Lower leg skin (tissue), 4 donors: ENCODE results near the gene SSTR3. TPM values are rescaled to one million over a fixed set of nuclear protein-coding genes. Genes with fewer than 3 reads are reported as not detected.

Experiments
- DNase-seq, 2 donors: peaks; one replicate each; pipeline ENCODE4 v3.0.0-alpha.2; 2019; ENCODE audit warnings: low spot score in 2 of 2
- H3K4me3 ChIP-seq: fragments of 200-600 bp; sonication (generic); 2 replicates; pipeline ENCODE4 v1.5.1; 2017; ENCODE audit warnings: mild to moderate bottlenecking, low read depth; ENCODE audit not compliant: poor library complexity, severe bottlenecking
- POLR2A ChIP-seq, 2 donors: fragments of 450-650 bp; IDR thresholded peaks; one replicate each; pipeline ENCODE4 v1.6.1; 2016 to 2017; ENCODE audit warnings: antibody characterized with exemption in 2 of 2, mild to moderate bottlenecking in 1 of 2, moderate library complexity in 1 of 2
- WGBS, 2 donors: methylation state at CpG; one replicate each; pipeline ENCODE4 v1.1.5; 2018; 5-methylcytosine and 5-hydroxymethylcytosine counted together
- intact Hi-C: fragments of 100-400 bp; cut with DNase I; formaldehyde crosslinking; loops from one replicate; pipeline ENCODE4 v1.15.0; 2023; ENCODE audit warnings: low total_unique reads
- total RNA-seq, 4 donors: library from RNA; depleted of rRNA; stranded (reverse); fragments of >200 nt; gene quantifications; one replicate each; pipeline ENCODE4 v1.1.0, GENCODE V29; 2016
- TF ChIP-seq, protein P1 (sequence below), 3 donors: fragments of 450-650 bp; IDR thresholded peaks; one replicate each; pipeline ENCODE4 v1.5.1; 2016; ENCODE audit warnings: antibody characterized with exemption in 3 of 3, mild to moderate bottlenecking in 3 of 3, moderate library complexity in 2 of 3

SSTR3 gene
- total RNA-seq, 4 donors from 2014 or later: not detected

- no peak for TF ChIP-seq POLR2A (IDR thresholded peaks at IDR 0.05)
- TF ChIP-seq, protein P1, sequence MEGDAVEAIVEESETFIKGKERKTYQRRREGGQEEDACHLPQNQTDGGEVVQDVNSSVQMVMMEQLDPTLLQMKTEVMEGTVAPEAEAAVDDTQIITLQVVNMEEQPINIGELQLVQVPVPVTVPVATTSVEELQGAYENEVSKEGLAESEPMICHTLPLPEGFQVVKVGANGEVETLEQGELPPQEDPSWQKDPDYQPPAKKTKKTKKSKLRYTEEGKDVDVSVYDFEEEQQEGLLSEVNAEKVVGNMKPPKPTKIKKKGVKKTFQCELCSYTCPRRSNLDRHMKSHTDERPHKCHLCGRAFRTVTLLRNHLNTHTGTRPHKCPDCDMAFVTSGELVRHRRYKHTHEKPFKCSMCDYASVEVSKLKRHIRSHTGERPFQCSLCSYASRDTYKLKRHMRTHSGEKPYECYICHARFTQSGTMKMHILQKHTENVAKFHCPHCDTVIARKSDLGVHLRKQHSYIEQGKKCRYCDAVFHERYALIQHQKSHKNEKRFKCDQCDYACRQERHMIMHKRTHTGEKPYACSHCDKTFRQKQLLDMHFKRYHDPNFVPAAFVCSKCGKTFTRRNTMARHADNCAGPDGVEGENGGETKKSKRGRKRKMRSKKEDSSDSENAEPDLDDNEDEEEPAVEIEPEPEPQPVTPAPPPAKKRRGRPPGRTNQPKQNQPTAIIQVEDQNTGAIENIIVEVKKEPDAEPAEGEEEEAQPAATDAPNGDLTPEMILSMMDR (IDR thresholded peaks at IDR 0.05): no peak
- no peak for DNase-seq
- WGBS, 2 donors: 82% methylated on average over 10 to 11 of the region's 11 CpGs
- intact Hi-C loops: no loop called here
- H3K4me3 ChIP-seq: no peak overlapping the region
Observed at GRCh38 chr22:37240240-37240940, 28.1 kb upstream of the SSTR3 start.

GRCh38 chr22:37239336-37240239 is 27.3 kb upstream of the SSTR3 start:
- no peak for DNase-seq
- no peak for TF ChIP-seq POLR2A (IDR thresholded peaks at IDR 0.05)
- TF ChIP-seq, protein P1 (IDR thresholded peaks at IDR 0.05): no peak
- H3K4me3 ChIP-seq: no peak overlapping the region
- 73 to 80% methylated on average over 8 to 10 of the region's 10 CpGs for WGBS, 2 donors
- intact Hi-C loops: no loop called here

DNA sequence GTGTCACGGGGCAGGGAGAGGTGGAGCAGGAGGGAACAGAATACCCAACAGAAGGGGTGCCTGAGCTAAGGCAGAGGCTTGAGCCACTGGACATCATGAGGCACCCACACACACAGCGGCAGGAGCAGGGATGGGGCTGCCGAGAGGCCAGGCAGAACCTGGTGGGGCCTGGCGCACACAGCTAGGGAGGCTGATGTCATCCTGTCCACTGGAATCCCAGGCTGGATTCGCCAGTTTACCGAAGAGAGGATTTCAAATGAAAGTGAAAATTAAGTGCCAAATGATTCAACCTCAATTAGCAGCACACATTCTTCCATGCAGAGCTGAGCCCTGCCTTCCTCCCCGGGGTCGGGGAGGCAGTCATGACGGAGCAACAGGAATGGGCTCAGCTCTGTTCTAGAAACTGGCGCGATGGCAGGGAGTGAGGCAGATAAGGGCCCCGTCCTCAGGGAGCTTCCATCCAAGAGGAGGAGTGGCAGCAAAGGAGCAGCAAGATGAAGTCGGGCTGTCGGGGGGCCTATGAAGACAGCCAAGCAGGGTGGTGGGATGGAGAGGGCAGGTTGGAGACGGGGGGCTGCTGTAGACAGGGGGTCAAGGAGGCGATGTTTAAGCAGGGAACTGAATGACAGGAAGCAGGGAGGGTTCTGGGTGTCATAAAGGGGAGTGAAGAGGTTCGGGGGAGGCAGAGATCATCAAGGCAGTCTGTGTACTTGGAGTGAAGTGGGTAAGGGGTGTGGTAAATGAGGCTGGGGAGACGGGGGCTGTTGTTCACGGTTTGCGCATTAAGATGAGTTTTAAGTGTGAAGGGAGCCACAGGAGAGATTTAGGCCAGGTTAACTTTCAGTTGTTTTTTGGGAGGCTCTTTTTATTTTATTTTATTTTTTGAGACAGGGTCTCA is 25.3 kb upstream of the SSTR3 start:
- TF ChIP-seq, protein P1 (IDR thresholded peaks at IDR 0.05): no peak
- no peak for TF ChIP-seq POLR2A (IDR thresholded peaks at IDR 0.05)
- 62 to 72% methylated on average over 20 of the region's 20 CpGs for WGBS, 2 donors
- DNase-seq: no peak
- intact Hi-C loops: no loop called here
- H3K4me3 ChIP-seq: no peak overlapping the region

GRCh38 chr22:37235897-37236607 is 23.8 kb upstream of the SSTR3 start:
- H3K4me3 ChIP-seq: no peak overlapping the region
- TF ChIP-seq POLR2A (IDR thresholded peaks at IDR 0.05): no peak
- TF ChIP-seq, protein P1 (IDR thresholded peaks at IDR 0.05): no peak
- intact Hi-C loops: no loop called here
- 89 to 92% methylated on average over 3 of the region's 3 CpGs for WGBS, 2 donors
- no peak for DNase-seq
